Measurements from ENCODE around the gene TRAIP. TPM values are rescaled to one million over a fixed set of nuclear protein-coding genes. Genes with fewer than 3 reads are reported as not detected.

Gene TRAIP
- polyA plus RNA-seq, 3 donors: 8.4 to 9.8 (median 8.8) TPM

Other genes starting within 250 kb of the TRAIP start
- 100 to 1,000 TPM; 147 to 178 (median 155) TPM for gene APEH, start 182.2 kb downstream of the TRAIP start, polyA plus RNA-seq (ENCODE audit: insufficient read length in 3 of 3)
- gene MST1, start 167.1 kb downstream of the TRAIP start, polyA plus RNA-seq (ENCODE audit: insufficient read length in 3 of 3): 100 to 1,000 TPM in 2 of 3 donors, 10 to 100 TPM in 1; 93.8 to 176 (median 110) TPM
- gene RNF123, start 167.0 kb downstream of the TRAIP start, polyA plus RNA-seq (ENCODE audit: insufficient read length in 3 of 3): 10 to 100 TPM; 34.3 to 38.2 (median 35.8) TPM
- 1 to 10 TPM in 2 of 3 donors, under 1 TPM in 1; 0.93 to 1.5 (median 1.0) TPM for gene AMIGO3, start 136.9 kb downstream of the TRAIP start, polyA plus RNA-seq (ENCODE audit: insufficient read length in 3 of 3)
- 10 to 100 TPM; 10.7 to 14.1 (median 12.8) TPM for gene GMPPB, start 132.6 kb downstream of the TRAIP start, polyA plus RNA-seq (ENCODE audit: insufficient read length in 3 of 3)
- gene IP6K1, start 70.0 kb downstream of the TRAIP start, polyA plus RNA-seq (ENCODE audit: insufficient read length in 3 of 3): 10 to 100 TPM; 52.5 to 60.9 (median 55.7) TPM
- not detected for gene CDHR4, start 56.7 kb downstream of the TRAIP start, polyA plus RNA-seq (ENCODE audit: insufficient read length in 3 of 3)
- 10 to 100 TPM; 10.3 to 12.4 (median 10.6) TPM for gene INKA1, start 53.3 kb downstream of the TRAIP start, polyA plus RNA-seq (ENCODE audit: insufficient read length in 3 of 3)
- 10 to 100 TPM; 29.6 to 37.4 (median 31.6) TPM for gene UBA7, start 42.6 kb downstream of the TRAIP start, polyA plus RNA-seq (ENCODE audit: insufficient read length in 3 of 3)
- under 1 TPM in 2 of 3 donors, not detected in 1; 0.11 TPM for gene CAMKV, start 13.3 kb upstream of the TRAIP start, polyA plus RNA-seq (ENCODE audit: insufficient read length in 3 of 3)
- gene MST1R, start 47.3 kb upstream of the TRAIP start, polyA plus RNA-seq (ENCODE audit: insufficient read length in 3 of 3): 1 to 10 TPM in 2 of 3 donors, under 1 TPM in 1; 0.62 to 1.8 (median 1.6) TPM
- 1 to 10 TPM; 6.9 to 8.5 (median 7.6) TPM for gene MON1A, start 73.2 kb upstream of the TRAIP start, polyA plus RNA-seq (ENCODE audit: insufficient read length in 3 of 3)
- 100 to 1,000 TPM; 107 to 136 (median 109) TPM for gene RBM6, start 83.6 kb upstream of the TRAIP start, polyA plus RNA-seq (ENCODE audit: insufficient read length in 3 of 3)
- gene RBM5, start 232.4 kb upstream of the TRAIP start, polyA plus RNA-seq (ENCODE audit: insufficient read length in 3 of 3): 100 to 1,000 TPM; 234 to 272 (median 251) TPM